ENCODE data around the gene GALNT15. TPM values are rescaled to one million over a fixed set of nuclear protein-coding genes. Genes with fewer than 3 reads are reported as not detected.

Gene GALNT15
- total and polyA plus RNA-seq, 2 donors (not counting 3 experiments of a cell fraction or from before 2014, with no cell fraction given) = 0.87 to 5.4 TPM

DNA sequence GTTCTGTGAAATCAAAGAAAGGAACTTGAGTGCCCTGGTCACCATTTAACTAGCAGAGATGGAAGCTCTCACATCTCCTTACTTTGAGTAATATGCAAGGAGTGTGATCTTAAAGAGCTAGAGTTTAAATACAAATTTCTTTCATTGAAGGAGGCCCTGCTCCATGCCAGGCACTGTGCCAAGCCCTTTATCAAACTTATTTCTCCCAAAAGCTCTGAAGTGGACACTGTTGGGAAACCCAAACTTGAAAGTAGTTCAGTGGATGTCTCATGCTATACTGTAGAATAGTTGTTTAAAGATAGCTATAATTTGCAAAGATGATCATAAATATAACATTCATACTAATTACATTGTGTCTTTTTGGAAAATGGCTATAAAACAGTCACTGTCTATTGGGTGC, 17.1 kb downstream of the GALNT15 start:
- dilution Hi-C loops (cut with MboI; ENCODE audit: extremely low pct_ligation_motif_present, low sequenced_read_pairs) (no loop called here), intact Hi-C loops (cut with micrococcal nuclease) (no loop called here)
- H3K27me3 ChIP-seq (ENCODE audit: control insufficient read depth in 2 of 2, insufficient read depth in 2 of 2, low read length in 2 of 2) = peaks cover 0 to 2% of the 10 kb centered on the region in 2 experiments
- no peaks in the 10 kb centered on the region for H3K4me1 ChIP-seq (ENCODE audit: control insufficient read depth, extremely low read depth, insufficient read depth, low read length)
- TF ChIP-seq, protein P1, sequence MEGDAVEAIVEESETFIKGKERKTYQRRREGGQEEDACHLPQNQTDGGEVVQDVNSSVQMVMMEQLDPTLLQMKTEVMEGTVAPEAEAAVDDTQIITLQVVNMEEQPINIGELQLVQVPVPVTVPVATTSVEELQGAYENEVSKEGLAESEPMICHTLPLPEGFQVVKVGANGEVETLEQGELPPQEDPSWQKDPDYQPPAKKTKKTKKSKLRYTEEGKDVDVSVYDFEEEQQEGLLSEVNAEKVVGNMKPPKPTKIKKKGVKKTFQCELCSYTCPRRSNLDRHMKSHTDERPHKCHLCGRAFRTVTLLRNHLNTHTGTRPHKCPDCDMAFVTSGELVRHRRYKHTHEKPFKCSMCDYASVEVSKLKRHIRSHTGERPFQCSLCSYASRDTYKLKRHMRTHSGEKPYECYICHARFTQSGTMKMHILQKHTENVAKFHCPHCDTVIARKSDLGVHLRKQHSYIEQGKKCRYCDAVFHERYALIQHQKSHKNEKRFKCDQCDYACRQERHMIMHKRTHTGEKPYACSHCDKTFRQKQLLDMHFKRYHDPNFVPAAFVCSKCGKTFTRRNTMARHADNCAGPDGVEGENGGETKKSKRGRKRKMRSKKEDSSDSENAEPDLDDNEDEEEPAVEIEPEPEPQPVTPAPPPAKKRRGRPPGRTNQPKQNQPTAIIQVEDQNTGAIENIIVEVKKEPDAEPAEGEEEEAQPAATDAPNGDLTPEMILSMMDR (IDR thresholded peaks at IDR 0.05; ENCODE audit: extremely low read depth in 1 of 2, insufficient read depth in 1 of 2, low read depth in 1 of 2, low read length in 2 of 2) = no peak
- TF ChIP-seq FOS (IDR thresholded peaks at IDR 0.05; ENCODE audit: borderline replicate concordance, insufficient read depth, low read length) (no peak), JUN (IDR thresholded peaks at IDR 0.05; ENCODE audit: borderline replicate concordance, insufficient read depth, insufficient read length, low read depth) (no peak), GATA2 (IDR thresholded peaks at IDR 0.05; ENCODE audit: insufficient read depth, insufficient read length, low read depth, low read length) (no peak), EZH2 (IDR thresholded peaks at IDR 0.05; ENCODE audit: borderline replicate concordance, low read depth, low read length, severe bottlenecking) (no peak), MYC (IDR thresholded peaks at IDR 0.05; ENCODE audit: low read depth, low read length) (no peak), POLR2A (IDR thresholded peaks at IDR 0.05; ENCODE audit: low read depth, low read length) (no peak), POLR2AphosphoS5 (IDR thresholded peaks at IDR 0.05; ENCODE audit: insufficient read depth, low read depth, low read length) (no peak)
- TF ChIP-seq, protein P2, sequence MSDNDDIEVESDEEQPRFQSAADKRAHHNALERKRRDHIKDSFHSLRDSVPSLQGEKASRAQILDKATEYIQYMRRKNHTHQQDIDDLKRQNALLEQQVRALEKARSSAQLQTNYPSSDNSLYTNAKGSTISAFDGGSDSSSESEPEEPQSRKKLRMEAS (IDR thresholded peaks at IDR 0.05; ENCODE audit: insufficient read depth, insufficient read length) = no peak
- ChIA-PET CTCF (interaction anchor here (1.1 to 2.0 kb wide), 2 partner anchors 13 to 52 kb away, joined by 4 to 5 read pairs; no protein-coding TSS in a partner anchor), POLR2A (no interaction called here)
- no peak overlapping the region for H3K4me2 ChIP-seq (ENCODE audit: insufficient read depth, low read length)
- no TSS peak for BruUV-seq (replicated peaks)
- no peak overlapping the region for H3K4me3 ChIP-seq (replicated peaks in 1 of 3; ENCODE audit: insufficient read depth in 1 of 3, low read depth in 1 of 3, low read length in 3 of 3)
- DNase-seq (ENCODE audit: low read depth, low spot score) = no peak
- no peak overlapping the region for H3K9ac ChIP-seq (replicated peaks; ENCODE audit: extremely low read depth, insufficient read depth, low read length)
- no peak overlapping the region for H3K27ac ChIP-seq (ENCODE audit: insufficient read depth, low read depth, low read length)
- FAIRE-seq = no peak
- no peaks in the 10 kb centered on the region for H4K20me1 ChIP-seq (replicated peaks; ENCODE audit: control insufficient read depth, extremely low read depth, insufficient read depth, low read length)
- H3K79me2 ChIP-seq (ENCODE audit: control insufficient read depth, insufficient read depth, low read length) = no peaks in the 10 kb centered on the region
- no peaks in the 10 kb centered on the region for H3K9me3 ChIP-seq (replicated peaks; ENCODE audit: control insufficient read depth, insufficient read depth, low read length)
- H3K9me1 ChIP-seq (replicated peaks; ENCODE audit: control insufficient read depth, extremely low read depth, insufficient read depth, low read length) = no peaks in the 10 kb centered on the region
- no peaks in the 10 kb centered on the region for H3K36me3 ChIP-seq (ENCODE audit: control insufficient read depth in 2 of 2, extremely low read depth in 1 of 2, insufficient read depth in 2 of 2, low read length in 2 of 2)
- H2AFZ ChIP-seq (ENCODE audit: low read depth, low read length) = no peak overlapping the region
